Neural progenitor cell (in vitro differentiated cells): Measurements from ENCODE around the gene PHLDB2.

Experiments
- EZH2 ChIP-seq: fragments of 200-600 bp; sonication (generic); IDR thresholded peaks from 2 replicates; pipeline ENCODE4 v1.6.1; 2017; ENCODE audit warnings: antibody characterized with exemption, mild to moderate bottlenecking, moderate library complexity
- EZH2phosphoT487 ChIP-seq: fragments of 200-600 bp; sonication (generic); IDR thresholded peaks from 2 replicates; pipeline ENCODE4 v1.6.1; 2017; ENCODE audit warnings: antibody characterized with exemption
- TF ChIP-seq, protein P1 (sequence below): fragments of 200-600 bp; sonication (generic); IDR thresholded peaks from 2 replicates; pipeline ENCODE4 v1.5.1; 2017; ENCODE audit warnings: antibody characterized with exemption, mild to moderate bottlenecking

GRCh38 chr3:111892070-111892469 is 33.0 kb downstream of the PHLDB2 start:
- TF ChIP-seq, protein P1, sequence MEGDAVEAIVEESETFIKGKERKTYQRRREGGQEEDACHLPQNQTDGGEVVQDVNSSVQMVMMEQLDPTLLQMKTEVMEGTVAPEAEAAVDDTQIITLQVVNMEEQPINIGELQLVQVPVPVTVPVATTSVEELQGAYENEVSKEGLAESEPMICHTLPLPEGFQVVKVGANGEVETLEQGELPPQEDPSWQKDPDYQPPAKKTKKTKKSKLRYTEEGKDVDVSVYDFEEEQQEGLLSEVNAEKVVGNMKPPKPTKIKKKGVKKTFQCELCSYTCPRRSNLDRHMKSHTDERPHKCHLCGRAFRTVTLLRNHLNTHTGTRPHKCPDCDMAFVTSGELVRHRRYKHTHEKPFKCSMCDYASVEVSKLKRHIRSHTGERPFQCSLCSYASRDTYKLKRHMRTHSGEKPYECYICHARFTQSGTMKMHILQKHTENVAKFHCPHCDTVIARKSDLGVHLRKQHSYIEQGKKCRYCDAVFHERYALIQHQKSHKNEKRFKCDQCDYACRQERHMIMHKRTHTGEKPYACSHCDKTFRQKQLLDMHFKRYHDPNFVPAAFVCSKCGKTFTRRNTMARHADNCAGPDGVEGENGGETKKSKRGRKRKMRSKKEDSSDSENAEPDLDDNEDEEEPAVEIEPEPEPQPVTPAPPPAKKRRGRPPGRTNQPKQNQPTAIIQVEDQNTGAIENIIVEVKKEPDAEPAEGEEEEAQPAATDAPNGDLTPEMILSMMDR: no peak
- TF ChIP-seq EZH2phosphoT487 (no peak), EZH2 (no peak)
